PFSK-1 (cell line): ENCODE measurements around the gene XYLT2.

Source experiments
- FOXP2 ChIP-seq: optimal IDR thresholded peaks from 2 replicates; pipeline ENCODE3; 2011; ENCODE audit warnings: borderline replicate concordance, control low read depth, inconsistent platforms; ENCODE audit not compliant: insufficient read depth; ENCODE audit errors: extremely low read length, extremely low read depth
- POLR2AphosphoS5 ChIP-seq: IDR thresholded peaks from 2 replicates; pipeline ENCODE4 v1.6.1; 2012; ENCODE audit warnings: low read depth, mild to moderate bottlenecking, control low read depth, low read length, moderate library complexity
- REST ChIP-seq, 2 experiments: IDR thresholded peaks; 2 replicates each; pipeline versions ENCODE4 v1.6.1 to v1.8.0; 2011 to 2012; ENCODE audit warnings: low read depth in 2 of 2, low read length in 2 of 2, control low read depth in 1 of 2, inconsistent platforms in 1 of 2, mild to moderate bottlenecking in 1 of 2, moderate library complexity in 1 of 2; ENCODE audit not compliant: insufficient read depth in 1 of 2
- SIN3A ChIP-seq: IDR thresholded peaks from 2 replicates; pipeline ENCODE4 v1.6.1; 2012; ENCODE audit warnings: mild to moderate bottlenecking, low read length, moderate library complexity, borderline replicate concordance; ENCODE audit not compliant: insufficient read depth
- TAF1 ChIP-seq: IDR thresholded peaks from 2 replicates; pipeline ENCODE4 v1.6.1; 2012; ENCODE audit warnings: low read length, control low read depth, borderline replicate concordance; ENCODE audit not compliant: insufficient read depth

Gene XYLT2

DNA sequence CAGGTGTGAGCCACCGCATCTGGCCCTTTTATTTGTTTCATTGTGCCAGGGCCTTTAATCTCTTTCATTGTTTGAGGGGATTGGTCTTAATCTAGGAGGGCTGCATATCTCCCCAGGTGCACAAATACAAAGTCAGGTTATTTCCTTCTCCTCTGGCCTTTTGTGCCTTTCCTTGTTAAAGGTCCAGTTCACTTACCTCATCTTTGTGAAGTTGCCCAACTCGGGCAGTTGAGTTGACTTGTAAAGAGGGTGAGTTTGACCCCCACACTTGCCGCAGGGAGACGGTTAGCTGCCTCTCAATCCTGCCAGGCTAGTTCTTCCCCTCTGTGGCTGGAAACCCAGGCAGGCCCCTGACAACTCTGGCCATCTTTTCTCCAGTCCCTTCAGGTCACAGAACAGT is 38.3 kb upstream of the XYLT2 start:
- TF ChIP-seq FOXP2 (no peak), SIN3A (no peak), REST (IDR thresholded peaks at IDR 0.05; ENCODE audit: insufficient read depth in 1 of 2, low read depth in 2 of 2, low read length in 2 of 2) (no peak), TAF1 (no peak), POLR2AphosphoS5 (no peak)

DNA sequence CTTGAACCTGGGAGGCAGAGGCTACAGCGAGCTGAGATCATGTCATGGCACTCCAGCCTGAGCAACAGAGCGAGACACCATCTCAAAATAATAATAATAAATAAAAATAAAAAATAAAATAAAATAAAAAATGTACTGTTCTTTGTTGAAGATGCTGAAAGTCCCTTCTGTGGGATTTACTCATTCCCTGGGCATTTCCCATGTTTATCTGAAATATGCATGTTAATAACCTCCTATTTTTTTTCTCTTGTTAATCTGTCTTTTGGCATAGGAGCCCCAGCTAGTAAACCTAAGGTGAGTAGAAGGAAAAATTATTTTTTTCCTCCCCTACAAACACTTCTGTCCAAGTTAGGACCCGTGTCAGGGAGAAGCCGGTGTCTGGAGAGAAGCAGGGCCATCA is 37.3 kb upstream of the XYLT2 start:
- TF ChIP-seq SIN3A, result no peak
- TF ChIP-seq FOXP2, result no peak
- TF ChIP-seq TAF1, result no peak
- no peak for TF ChIP-seq REST (IDR thresholded peaks at IDR 0.05; ENCODE audit: insufficient read depth in 1 of 2, low read depth in 2 of 2, low read length in 2 of 2)
- TF ChIP-seq POLR2AphosphoS5, result no peak

- no peak for TF ChIP-seq SIN3A
- no peak for TF ChIP-seq REST (IDR thresholded peaks at IDR 0.05; ENCODE audit: insufficient read depth in 1 of 2, low read depth in 2 of 2, low read length in 2 of 2)
- TF ChIP-seq TAF1, result no peak
- no peak for TF ChIP-seq POLR2AphosphoS5
- no peak for TF ChIP-seq FOXP2
Measured at GRCh38 chr17:50310455-50311111, 35.3 kb upstream of the XYLT2 start.

DNA sequence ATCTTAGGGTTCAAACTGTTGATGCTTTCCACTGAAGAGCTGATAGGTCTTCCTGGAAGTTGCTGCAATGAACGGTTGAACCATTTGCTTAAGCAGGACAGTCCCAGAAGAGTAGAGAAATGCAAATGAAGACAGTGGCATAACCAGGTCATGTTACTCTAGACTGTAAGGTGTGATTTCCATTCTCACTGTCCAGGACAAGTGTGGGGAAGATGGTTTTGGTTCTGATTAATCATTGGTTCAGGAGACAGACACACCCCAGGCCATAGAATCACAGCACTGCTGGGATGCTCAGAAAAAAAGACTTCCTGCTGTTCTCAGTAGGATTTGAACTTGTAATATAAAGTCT is 34.8 kb upstream of the XYLT2 start:
- TF ChIP-seq FOXP2 (no peak), POLR2AphosphoS5 (no peak), SIN3A (no peak), REST (IDR thresholded peaks at IDR 0.05; ENCODE audit: insufficient read depth in 1 of 2, low read depth in 2 of 2, low read length in 2 of 2) (no peak), TAF1 (no peak)
